Measurements from ENCODE around the gene AGPAT3. TPM values are rescaled to one million over a fixed set of nuclear protein-coding genes. Genes with fewer than 3 reads are reported as not detected.
A peak's percentile ranks its signal among the peaks of the same experiment; 100 is the strongest.

AGPAT3 gene
- total and polyA plus RNA-seq, 9 donors: 11.6 to 42.1 (median 31.9) TPM

DNA sequence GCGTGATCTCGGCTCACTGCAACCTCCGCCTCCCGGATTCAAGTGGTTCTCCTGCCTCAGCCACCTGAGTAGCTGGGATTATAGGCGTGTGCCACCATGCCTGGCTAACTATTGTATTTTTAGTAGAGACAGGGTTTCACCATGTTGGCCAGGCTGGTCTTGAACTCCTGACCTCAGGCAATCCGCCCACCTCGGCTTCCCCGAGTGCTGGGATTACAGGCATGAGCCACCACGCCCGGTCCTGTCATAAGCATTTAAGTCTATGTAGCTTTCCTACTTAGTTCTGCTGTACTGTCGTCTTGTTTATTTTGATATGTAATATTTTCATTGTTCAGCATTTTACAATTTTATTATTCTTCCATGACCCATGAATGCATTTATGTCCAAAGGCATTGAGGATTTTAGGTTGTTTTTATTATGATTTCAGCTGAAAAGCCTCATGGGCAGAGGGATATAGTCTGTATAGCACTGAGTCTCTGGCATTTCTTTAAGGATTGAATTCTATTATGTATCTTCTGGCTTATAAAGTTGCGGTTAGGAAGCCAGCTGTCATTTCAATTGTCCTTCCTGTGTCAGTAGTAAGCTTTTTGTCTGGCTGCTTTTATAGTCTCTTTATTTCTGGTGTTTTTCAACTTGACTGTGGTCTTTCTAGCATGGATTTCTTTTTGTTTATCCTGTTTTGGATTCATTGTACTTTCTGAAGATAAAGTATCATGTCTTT lies 9.2 kb downstream of the AGPAT3 start:
- whole genome bisulfite sequencing, 3 donors: 51 to 73% (median 58%) methylated on average over 12 of the region's 12 CpGs
- no peaks in the 10 kb centered on the region for H3K9me3 ChIP-seq
- TF ChIP-seq POLR2A (IDR thresholded peaks at IDR 0.05) (no peak), EP300 (IDR thresholded peaks at IDR 0.05) (no peak), CTCF (IDR thresholded peaks at IDR 0.05) (no peak)
- intact Hi-C loops (cut with DNase I): no loop called here
- DNase-seq: peak in 1 of 5 donors; percentile 30
- no peaks in the 10 kb centered on the region for H3K36me3 ChIP-seq
- no peak overlapping the region for H3K27ac ChIP-seq
- H3K4me3 ChIP-seq: no peak overlapping the region
- peaks cover 5% of the 10 kb centered on the region for H3K4me1 ChIP-seq (ENCODE audit: insufficient read depth)
- H3K27me3 ChIP-seq: no peaks in the 10 kb centered on the region

- intact Hi-C loops (cut with DNase I): no loop called here
- Histone ChIP-seq H3K4me3 (no peak overlapping the region), H3K9me3 (no peaks in the 10 kb centered on the region), H3K4me1 (ENCODE audit: insufficient read depth) (peaks cover 5% of the 10 kb centered on the region), H3K27me3 (no peaks in the 10 kb centered on the region), H3K27ac (no peak overlapping the region), H3K36me3 (no peaks in the 10 kb centered on the region)
- WGBS, 3 donors: 91 to 93% (median 93%) methylated on average over 5 of the region's 5 CpGs
- TF ChIP-seq EP300 (IDR thresholded peaks at IDR 0.05): no peak
- TF ChIP-seq CTCF (IDR thresholded peaks at IDR 0.05): no peak
- no peak for TF ChIP-seq POLR2A (IDR thresholded peaks at IDR 0.05)
- DNase-seq: no peak
Observed at GRCh38 chr21:43876605-43877004, 11.6 kb downstream of the AGPAT3 start.

- Histone ChIP-seq H3K27me3 (no peaks in the 10 kb centered on the region), H3K4me1 (ENCODE audit: insufficient read depth) (peaks cover 5% of the 10 kb centered on the region), H3K4me3 (no peak overlapping the region), H3K27ac (no peak overlapping the region), H3K9me3 (no peaks in the 10 kb centered on the region), H3K36me3 (no peaks in the 10 kb centered on the region)
- 91 to 92% (median 92%) methylated on average over 25 of the region's 25 CpGs for WGBS, 3 donors
- peak in 1 of 5 donors; percentile 29 for DNase-seq
- intact Hi-C loops (cut with DNase I): no loop called here
- no peak for TF ChIP-seq EP300 (IDR thresholded peaks at IDR 0.05)
- TF ChIP-seq CTCF (IDR thresholded peaks at IDR 0.05): no peak
- no peak for TF ChIP-seq POLR2A (IDR thresholded peaks at IDR 0.05)
Observed at GRCh38 chr21:43877936-43878575, 13.0 kb downstream of the AGPAT3 start.

- peak in 1 of 5 donors; percentile 23 for DNase-seq
- 86 to 88% (median 87%) methylated on average over 25 of the region's 25 CpGs for WGBS, 3 donors
- no peak overlapping the region for H3K4me3 ChIP-seq
- H3K27ac ChIP-seq: no peak overlapping the region
- H3K27me3 ChIP-seq: no peaks in the 10 kb centered on the region
- TF ChIP-seq EP300 (IDR thresholded peaks at IDR 0.05) (no peak), POLR2A (IDR thresholded peaks at IDR 0.05) (no peak), CTCF (IDR thresholded peaks at IDR 0.05) (no peak)
- no peaks in the 10 kb centered on the region for H3K9me3 ChIP-seq
- H3K4me1 ChIP-seq (ENCODE audit: insufficient read depth): peaks cover 11% of the 10 kb centered on the region
- intact Hi-C loops (cut with DNase I): no loop called here
- H3K36me3 ChIP-seq: no peaks in the 10 kb centered on the region
Observed at GRCh38 chr21:43879348-43880110, 14.5 kb downstream of the AGPAT3 start.

All from ovary (tissue), 9 donors.